GM21737 (cell line): Measurements from ENCODE around the gene S100Z.
"Not testable (repeated sequence)": the region's sequence is repeated elsewhere in the genome, so short reads cannot be mapped to it uniquely, and the experiment has no call there.

Experiments
- ATAC-seq: cut with Tn5 transposase; IDR thresholded peaks from one replicate; pipeline ENCODE4 v1.9.1; 2021; ENCODE audit warnings: mild to moderate bottlenecking, moderate library complexity; ENCODE audit not compliant: unreplicated experiment

S100Z gene

DNA sequence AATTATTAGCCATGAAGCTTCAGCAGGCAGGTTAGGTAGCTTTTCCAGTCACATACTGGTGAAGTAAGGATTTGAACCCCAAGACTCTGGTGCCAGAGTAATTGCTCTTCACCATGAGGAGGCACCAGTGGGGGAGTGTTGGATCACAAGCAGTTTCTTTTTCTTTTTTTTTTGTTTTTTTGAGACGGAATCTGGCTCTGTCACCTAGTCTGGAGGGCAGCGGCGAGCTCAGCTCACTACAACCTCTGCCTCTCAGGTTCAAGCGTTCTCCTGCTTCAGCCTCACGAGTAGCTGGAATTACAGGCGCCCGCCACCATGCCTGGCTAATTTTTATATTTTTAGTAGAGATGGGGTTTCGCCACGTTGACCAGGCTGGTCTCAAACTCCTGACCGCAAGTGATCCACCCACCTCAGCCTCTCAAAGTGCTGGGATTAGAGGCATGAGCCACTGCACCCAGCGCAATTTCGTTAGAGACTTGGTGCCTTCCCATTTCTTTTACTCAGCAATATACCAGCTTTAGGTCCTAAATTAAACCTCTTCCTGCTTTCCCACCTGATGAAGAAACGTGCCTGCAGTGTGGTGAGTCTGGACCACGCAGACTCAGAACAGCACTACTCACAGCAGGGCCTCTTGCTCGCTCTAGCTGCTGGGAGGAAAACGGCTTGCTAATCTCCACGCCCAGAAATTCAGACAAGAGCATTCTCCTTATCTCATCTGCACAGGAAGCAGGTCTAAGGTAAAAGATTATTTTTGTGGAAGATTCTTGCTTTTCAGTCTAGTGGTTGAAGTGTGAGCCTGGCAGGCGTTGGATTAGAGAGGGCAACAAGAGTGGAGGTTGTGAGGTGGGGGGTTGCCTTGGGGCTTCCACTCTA, at the start of gene S100Z:
TSS of gene S100Z (plus strand) at position 596 of the 873 bp plus-strand sequence. CDS start 25,346 bp downstream, outside the sequence.
- ATAC-seq = no peak

GRCh38 chr5:76800579-76800978, 49.2 kb upstream of the S100Z start:
- ATAC-seq = no peak

DNA sequence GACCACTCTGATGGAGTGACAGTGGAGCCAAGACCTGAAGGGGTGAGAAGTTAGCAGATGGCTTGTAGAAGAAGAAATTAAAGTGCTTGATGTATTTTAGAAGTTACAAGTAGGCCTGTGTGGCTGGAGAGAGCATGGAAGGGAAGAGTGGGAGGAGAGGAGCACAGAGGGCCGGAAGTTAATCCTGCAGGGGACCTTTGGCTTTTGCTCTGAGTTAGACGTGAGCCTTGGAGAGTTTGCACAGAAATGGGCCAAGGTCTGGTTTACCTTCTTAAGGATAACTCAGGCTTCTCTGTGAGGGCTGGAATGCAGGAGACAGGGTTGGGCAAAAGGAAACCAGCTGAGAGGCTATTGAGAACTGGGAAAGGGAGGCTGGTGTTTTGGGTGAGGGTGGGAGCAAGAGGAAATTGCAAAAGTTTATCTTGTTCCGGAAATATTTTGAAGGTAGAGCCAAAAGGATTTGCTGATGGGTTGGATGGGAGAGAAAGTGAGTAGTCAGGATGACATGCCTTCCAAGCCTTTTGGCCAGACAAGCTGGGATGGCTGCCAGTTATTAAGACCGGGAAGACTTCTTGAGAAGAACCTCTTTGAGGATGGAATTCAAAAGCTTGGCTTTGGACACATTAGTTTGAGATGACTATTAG, 48.5 kb upstream of the S100Z start:
- ATAC-seq = no peak

DNA sequence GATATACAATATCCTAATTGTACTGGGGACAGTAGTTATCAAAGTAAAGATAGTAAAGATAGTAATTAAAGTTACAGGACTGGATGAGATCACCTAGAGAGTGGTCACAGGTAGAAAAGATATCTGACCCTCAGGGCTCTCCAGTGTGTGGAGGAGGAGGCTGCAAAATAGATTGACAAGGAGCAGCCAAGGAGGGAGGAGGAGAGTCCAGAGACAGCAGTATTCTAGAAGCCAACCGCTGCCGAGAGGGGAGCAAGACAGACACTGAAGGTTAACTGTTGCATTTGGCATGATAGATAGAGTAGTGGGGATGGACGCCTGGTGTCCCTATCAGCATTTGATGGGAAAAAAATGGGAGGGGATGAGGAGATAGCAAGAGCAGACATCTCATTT, 48.0 kb upstream of the S100Z start:
- ATAC-seq = no peak

- no peak for ATAC-seq
Observed at GRCh38 chr5:76804266-76804665, 45.5 kb upstream of the S100Z start.

DNA sequence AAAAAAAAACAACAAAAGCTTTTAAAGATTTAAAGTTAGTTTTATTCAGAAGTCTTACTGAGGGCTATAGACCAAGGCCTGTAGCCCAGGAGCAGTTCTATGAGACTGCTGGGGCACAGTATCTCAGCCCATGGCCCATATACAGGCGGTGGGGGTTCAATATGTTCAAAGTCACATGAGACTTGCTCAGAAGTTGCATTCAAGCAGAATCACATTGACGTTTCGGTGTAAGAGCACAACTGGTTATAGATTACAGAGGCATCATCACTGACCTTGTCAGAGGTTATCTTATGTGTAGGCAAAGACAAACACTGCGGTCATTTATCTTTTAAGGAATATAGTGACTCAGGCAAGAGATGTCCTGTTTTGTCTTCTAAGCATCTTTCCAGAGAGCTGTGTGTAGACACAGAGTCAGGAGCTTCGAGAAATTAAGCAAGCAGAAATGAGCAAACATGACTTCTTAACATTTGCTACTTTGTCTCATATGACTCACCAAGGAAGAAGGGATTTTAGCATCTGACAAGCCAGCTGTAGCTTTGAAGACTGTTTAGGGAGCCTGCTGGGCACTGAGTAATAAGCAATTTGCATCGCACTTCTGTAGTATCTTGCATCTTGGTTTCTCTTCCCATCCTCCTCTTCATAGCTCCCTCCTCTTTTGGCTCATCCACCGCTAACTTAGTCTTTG, 43.9 kb upstream of the S100Z start:
- no peak for ATAC-seq

DNA sequence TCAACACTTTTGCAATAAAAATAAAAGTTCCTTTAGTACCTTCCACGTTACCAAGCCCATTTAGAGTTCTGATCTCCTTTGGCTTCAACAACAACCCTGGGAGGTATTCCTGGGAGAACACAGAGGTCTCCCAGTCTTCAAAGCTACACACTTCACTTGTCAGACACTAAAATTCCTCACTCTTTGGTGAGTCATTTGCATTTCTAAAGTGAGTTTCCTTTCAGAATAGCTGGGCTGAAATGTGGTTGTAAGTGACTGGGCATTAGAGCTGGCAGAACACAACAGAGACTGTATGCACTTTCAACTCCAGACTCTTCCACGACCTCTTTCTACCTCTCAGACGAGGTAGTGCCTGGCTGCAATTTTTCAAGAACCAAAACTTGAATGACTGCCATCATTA, 42.5 kb upstream of the S100Z start:
- no peak for ATAC-seq

DNA sequence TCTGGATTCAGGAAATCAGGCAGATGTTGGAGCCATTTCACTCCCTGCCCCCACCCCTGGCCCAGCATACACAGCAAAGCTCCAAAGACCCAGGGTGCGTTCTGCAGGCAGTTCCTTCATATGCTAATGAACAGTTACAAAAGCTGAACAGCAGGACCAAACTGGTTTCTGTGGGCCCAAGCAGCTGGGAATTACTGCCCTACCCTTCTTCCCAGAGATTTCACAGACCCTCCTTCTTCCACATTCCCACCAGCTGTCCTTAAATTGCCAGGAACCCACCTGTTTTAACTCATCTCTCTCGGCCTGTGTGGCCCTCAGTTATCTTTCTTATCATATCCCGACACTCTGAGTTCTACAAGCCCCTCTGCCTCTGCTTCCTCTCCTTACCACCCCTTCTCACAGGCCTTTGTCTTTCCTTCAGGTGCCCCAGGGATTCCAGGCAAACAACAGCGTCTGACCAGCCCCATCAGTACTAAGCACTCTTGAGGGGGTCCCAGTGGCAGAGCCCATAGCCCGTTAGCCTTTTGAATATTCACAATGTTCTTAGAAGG, 41.6 kb upstream of the S100Z start:
- ATAC-seq = no peak

DNA sequence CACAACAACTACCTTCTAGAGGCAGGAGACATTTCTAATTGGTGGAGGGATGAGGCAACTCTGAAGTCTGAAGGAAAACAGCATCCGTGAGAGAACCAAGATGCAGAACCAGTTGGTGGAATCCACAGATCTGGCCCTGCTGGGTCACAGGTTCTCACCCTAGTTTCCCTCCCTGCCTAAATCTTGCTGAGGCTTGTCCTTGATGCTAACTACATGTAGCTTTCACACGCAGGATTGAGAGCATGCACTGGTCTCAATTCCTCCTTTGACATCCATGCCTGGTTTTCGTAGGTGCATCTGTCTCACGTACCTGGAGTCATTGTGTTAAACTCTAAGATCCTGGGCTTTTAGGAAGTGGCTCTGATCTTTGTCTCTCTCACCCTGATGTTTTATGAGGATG, 40.7 kb upstream of the S100Z start:
- ATAC-seq = no peak

- ATAC-seq = no peak
Observed at GRCh38 chr5:76810236-76810635, 39.6 kb upstream of the S100Z start.

DNA sequence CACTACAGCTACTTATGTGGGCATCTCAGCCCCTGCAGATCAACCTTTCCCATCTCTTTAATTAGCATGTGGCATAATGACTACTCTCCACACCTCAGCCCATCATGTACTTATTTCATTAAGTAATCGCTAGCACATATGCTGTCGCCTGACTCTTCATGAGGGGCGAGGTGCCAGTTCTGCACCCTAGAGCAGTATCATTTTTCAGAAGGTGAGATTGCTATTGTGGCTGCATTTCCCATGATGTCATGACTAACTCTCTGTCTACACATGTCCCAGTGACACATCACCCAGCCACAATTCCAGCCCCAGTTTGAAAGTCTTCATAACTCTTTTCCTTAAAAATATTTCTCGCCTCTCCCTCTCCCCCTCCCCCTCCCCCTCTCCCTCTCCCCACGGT, 38.6 kb upstream of the S100Z start:
- no peak for ATAC-seq

DNA sequence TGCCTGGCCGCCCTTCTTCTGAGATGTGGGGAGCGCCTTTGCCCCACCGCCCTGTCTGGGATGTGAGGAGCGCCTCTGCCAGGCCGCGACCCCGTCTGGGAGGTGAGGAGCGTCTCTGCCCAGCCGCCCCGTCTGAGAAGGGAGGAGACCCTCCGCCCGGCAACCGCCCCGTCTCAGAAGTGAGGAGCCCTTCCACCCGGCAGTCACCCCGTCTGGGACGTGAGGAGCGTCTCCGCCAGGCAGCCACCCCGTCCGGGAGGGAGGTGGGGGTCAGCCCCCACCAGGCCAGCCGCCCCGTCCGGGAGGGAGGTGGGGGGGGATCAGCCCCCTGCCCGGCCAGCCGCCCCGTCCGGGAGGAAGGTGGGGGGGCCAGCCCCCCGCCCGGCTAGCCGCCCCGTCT, 37.6 kb upstream of the S100Z start:
- not testable (repeated sequence) for ATAC-seq

- no peak for ATAC-seq
Observed at GRCh38 chr5:76813982-76814562, 35.7 kb upstream of the S100Z start.

DNA sequence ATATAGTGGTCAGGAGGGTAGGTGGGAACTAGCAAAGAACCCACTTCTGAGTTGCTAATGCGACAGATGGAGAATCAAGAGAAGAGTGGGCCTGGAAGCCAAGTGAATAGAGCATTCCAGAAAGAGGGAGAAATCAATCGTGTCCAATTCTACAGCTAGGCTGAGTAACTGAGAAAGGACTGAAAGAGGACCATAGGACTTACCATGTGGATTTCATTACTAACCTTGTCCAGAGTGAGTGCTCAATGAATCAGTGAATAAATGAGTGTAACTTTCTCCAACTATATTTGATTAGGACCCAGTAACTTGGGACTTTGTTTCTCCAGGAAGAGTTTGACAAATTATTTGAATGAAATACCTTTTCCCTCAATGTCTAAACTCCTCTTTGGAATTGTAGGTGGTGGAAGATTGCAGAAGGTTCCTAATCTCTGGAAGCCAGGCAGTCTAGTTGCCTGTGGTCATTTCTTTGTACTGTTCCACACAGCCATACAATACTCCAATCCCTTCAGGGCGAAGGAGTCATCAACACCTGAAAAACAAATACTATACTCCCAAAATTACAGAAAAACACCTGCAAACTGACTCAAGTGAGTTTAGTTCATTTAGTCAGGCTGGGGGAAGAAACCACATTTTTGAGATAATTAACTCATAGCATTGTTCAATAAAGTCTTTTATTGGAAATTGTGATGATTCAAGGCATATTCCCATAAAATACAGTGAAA, 33.5 kb upstream of the S100Z start:
- ATAC-seq = no peak

- no peak for ATAC-seq
Observed at GRCh38 chr5:76818844-76819831, 30.7 kb upstream of the S100Z start, which contains the start of gene F2RL1. Gene F2RL1, plus strand, starts transcription at chr5:76819030. Its CDS starts 153 bp downstream, at chr5:76819183.

GRCh38 chr5:76819851-76820525, 29.8 kb upstream of the S100Z start:
- ATAC-seq = no peak

DNA sequence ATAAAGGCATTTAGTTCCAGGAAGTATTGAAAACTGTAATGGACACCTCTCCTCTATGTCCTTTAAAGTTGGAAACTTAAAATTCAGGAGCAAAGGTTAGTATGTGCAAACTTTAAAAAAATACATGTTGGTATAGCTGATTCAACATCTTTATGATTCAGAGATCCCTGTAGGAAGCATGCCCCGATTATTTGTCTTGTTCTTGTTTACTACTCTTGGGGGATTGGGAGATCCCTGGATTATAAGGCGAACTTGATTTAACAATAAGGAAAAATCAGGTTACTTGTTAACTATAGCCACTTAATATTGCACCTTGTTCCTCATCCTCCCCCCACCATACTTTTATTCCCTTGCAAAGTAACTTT, 29.3 kb upstream of the S100Z start:
- ATAC-seq = no peak

DNA sequence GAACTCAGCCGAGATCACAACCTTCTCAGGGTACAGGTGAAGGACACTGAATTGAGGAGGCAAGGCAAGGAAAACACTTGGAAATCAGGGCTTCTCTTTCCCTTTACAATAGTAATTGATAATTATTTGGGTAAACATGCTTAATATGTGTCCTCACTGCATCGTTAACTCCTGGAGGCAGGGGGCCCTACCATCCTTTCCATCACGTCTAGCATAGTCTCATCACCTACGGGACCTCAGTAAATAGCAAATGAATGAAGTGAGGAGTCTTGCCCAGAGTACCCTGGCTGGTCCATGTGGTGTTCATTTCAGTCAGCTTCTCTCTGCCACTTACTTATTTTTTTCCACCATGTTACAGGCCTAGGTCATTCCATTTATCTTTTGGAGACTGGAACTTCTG, 28.7 kb upstream of the S100Z start:
- no peak for ATAC-seq
